Superior temporal gyrus (tissue), 1 donor: Measurements from ENCODE around the gene CSPG4.
A peak's percentile ranks its signal among the peaks of the same experiment; 100 is the strongest.
"Not testable (repeated sequence)": the region's sequence is repeated elsewhere in the genome, so short reads cannot be mapped to it uniquely, and the experiment has no call there.

Experiments used
- DNase-seq: peaks from one replicate; pipeline ENCODE4 v3.0.0-alpha.2; 2016; ENCODE audit errors: extremely low spot score

The CSPG4 gene

DNA sequence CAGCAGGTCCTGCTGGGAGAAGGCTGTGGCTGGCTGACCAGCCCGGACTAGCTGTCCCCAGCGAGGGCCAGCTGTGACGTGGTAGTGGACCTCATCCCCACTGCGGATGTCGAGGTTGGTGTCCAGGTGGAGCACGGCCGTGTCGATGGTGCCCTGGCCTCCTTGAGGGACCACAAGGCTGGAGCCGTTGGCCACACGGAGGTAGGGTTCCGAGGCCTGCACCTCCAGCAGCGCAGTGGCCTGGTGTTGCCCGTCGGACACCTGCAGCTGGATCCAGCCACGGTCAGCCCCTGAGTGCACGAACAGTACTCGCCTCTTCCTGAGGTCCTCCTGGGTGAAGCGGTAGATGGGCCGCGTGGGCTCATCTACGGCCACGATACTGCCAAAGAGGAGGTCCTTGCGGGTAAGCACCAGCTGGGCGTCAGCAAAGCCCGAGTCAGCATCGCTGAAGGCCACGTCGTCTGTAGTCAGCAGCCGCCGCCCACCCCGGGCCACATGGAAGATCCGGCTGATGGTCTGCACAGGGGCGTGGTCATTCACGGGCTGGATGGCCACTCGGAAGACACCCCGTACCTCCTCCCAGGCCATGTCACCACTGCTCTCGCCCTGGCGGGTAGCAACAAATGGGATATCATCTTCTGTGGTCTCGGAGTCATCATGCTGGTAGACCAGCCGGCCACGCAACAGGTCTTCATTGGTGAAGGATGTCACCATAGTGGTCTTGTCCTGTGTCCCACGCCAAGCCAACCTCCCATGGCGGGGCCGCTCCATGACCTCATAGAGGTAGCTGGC, 25.0 kb downstream of the CSPG4 start:
- DNase-seq: no peak

GRCh38 chr15:75686212-75686642, 26.4 kb downstream of the CSPG4 start:
- peak; percentile 37 for DNase-seq

- DNase-seq: no peak
Observed at GRCh38 chr15:75685195-75685594, 27.5 kb downstream of the CSPG4 start.

DNA sequence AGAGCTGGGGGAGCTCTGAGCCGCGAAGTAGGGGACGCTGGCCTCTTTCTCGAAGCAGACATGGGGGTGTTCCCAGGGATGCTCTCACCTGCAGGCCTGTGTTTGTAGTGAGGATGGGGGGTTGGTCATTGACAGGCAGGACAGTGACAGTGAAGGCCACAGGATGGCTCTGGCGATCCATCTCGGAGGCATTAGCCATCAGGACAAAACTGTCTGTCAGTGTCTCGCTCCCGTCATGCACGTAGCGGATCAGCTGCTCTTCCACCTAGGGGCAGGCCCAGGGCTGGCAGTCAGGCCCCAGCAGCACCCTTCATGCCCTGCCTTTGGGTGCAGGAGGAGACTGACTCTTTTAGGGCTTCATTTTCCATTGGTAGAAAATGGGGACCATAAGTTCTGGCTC, 28.0 kb downstream of the CSPG4 start:
- DNase-seq: no peak

DNA sequence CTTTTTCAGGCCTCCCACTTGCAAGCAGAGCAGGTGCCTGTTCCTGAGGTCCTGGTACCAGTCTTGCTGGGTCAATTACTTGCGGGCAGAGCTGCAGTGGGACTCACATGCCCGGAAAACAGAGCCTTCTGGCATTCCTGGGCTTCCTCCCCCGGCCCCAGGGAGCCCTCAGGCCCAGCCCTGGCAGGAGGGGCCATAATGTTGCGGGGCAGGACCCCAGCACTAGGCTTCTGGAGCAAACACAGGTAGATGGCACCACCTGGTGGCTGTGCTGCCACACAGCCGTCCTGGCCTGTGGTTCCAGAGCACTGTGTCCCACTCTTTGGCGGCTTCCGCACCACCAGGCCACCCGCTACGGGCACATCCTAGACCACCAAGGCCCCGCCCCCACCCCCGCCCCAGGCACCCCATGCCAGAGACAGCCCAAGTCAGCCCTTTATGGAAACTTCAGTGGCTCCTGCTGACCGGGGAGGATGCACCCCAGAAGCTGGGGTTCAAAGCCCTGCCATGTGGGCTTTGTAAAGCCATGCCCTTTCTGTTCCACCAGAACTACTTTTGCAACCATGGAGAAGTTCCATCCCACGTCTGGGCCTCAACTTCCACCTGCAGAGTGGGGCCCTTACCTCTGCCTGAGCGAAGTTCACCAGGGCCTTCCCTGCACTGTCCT, 28.9 kb downstream of the CSPG4 start:
- DNase-seq: peak; percentile 67

DNA sequence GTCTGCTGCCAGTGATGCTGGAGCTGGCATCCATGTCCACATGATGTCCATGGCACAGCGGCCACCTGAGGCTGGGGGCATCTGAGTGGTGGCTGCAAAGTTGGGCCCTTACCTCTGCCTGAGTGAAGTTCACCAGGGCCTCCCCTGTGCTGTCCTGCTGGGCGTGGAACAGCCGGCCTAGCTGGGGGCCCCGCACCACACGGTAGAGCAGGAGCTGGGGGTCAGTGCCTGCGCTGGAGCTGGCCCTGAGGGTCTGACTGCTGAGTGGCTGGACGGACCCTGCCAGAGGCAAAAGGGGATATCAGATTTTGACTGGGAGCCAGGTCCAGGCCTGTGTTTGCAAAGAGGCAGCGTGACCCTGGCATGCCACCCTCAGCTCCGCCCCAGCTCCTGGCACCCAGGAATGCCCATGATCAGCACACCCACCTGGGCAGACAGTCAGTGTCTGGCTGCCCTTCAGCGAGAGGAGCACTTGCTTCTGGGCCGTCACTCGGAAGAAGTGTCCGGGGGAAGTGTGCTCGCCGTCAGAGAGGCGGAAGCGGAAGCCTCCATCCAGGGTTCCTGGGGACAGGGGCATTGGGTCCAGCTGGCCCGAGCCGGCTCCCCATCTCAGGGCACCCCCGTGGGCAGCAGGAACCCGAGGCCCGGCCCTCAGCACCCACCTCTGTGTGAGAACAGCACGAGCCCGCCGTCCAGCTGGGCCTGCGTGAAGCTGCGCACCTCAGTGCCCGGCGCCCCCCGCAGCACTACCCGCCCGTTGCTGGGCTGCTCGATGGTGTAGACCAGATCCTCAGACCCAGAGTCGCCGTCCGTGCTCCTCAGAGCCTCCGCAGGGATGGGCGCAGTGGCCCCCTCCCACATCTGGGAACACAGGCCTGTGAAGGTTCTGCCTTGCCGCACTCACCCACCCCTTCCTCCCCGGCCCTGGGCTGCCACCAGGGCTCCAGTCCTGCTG, 30.2 kb downstream of the CSPG4 start:
- DNase-seq: no peak

- no peak for DNase-seq
Observed at GRCh38 chr15:75680007-75680789, 32.5 kb downstream of the CSPG4 start.

DNA sequence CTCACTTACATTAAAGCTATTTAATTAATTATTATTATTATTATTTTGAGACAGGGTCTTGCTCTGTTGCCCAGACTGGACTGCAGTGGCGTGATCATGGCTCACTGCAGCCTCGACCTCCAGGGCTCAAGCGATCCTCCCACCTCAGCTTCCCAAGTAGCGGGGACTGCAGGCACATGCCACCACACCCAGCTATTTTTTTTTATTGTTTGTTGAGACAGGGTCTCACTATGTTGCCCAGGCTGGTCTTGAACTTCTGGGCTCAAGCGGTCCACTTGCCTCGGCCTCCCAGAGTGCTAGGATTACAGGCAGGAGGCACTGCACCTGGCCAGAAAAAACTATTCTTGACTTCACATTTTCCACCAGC, 34.3 kb downstream of the CSPG4 start:
- DNase-seq: not testable (repeated sequence)

GRCh38 chr15:75677465-75678323, 35.0 kb downstream of the CSPG4 start:
- no peak for DNase-seq

- DNase-seq: no peak
Observed at GRCh38 chr15:75676688-75677464, 35.8 kb downstream of the CSPG4 start.

DNA sequence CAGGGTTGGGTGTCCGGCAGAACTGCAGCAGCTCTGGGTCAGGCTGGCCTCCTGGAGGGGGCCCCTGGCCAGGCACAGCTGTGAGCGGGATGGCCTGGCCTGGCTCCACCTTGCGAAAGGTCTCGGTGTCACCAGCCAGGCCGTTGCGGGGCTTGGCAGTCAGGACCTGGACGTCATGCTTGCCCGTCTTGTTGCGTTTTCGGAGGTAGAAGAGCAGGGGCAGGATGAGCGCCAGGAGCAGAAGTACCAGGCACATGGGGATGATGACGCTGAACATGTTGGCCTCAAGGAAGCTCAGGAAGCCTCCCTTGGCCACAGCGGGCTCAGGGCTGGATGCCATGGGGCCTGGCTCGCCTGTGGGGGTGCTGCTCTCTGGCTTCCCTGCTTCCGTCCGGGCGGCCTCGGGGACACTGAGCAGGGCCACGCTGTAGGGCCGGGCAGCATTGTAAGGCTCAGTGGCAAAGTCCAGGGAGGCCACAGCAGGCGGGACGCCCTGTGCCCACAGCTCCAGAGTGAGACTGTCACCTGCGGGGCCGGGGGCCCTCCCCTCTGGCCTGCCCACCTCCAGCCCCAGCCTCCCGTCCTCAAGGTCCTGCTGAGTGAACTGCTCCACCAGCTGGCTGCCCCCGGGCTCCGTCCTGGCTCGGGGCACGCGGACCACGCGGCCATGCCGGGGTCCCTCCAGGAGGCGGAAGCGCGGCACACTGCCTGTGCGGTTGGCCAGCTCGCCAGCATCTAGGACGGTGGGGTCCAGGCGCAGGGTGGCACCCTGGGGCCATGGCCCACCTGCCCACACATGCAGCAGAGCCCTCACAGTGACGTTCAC, 36.9 kb downstream of the CSPG4 start:
- DNase-seq: no peak

DNA sequence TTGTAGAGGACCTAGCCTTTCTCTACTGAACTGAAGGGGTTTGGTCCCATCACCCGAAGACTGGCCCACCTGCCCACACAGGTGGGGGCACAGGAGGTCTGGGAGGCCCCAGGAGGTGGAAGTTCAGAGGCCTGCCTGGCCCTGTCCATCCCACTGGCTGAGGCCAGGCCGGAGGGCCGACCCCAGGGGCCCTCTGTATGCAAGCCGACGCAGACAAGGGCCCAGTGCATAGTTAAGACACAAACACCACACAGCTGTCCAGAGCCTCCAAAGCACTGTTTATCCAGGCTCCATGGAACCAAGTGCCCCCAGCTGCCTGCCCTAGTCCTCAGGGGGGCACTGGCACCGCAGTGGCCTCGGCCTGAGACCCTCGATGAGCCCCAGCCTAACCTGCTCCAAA, 38.3 kb downstream of the CSPG4 start:
- no peak for DNase-seq

DNA sequence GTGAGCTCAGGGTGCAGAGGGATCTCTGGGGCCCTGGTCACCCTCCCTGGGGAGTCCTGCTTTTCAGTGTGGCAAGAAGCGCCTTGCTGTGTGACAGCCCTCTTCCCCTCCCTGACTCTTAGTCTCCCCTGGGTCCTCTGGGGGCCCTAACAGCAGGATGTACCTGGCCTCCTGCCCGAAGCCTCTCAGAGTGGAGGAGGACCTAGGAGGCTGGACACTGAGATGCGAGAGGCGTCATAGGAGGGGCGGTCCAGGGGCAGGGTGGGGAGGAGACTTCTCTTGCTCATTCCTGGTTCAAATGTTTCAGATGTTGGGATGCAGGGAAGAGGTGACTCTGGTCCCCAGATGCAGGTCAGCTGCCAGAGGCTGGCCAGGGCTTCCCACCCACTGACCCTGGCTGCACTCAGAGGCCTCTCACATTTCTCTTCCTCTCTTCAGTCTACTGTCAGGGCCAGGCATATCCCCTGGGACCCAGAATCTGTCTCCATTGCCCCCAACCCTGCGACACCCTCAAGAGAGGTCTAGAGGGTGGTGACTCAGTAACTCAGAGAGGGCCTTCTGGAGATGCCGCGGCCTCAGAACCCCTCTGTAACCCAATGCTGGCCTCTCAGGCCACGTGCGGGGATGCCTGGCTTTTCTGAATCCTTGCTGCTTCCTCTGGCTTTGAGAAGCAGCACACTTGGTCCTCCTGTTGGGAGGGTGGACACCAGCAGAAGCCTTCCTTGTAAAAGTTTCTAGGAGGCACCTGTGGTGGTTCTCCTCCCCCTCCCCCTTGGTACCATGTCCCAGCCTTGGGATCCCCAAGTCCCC, 39.0 kb downstream of the CSPG4 start:
- no peak for DNase-seq

DNA sequence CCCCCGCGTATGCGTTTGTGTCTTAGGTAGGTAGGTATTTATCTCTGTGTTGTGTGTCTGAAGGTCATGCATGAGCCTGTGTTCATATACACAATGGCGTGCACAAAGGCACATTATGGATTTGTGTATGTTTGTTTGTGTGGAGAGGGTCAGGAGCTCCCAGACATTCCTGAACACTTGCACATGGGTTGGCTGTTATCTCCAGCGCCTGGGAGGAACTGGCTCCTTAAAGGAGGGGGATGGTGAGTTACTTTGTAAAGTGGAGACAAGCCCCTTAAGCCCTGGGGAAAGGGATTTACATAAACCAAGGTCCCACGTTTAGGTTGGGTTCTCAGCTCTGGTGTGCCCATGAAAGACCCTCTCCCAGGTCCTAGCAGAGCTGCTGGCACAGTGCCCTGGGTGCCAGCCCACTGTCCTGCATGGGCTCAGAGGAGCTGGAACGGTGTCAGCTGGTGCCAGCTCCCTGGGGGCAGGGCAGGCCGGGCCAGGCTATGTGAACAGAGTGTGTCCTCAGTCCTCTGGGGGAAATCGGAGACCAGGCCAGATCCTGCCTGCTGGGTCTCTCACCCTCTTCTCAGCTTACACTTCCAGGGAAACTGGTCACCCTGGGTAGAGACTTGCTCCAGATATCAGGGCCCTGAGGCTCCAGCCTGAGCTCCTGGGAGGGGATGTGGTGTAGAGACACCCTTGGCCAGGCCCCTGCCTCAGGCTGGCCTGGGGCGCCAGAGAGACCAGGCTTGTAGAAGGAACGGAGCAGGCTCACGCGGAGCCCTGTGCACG, 39.8 kb downstream of the CSPG4 start:
- no peak for DNase-seq

- DNase-seq: no peak
Observed at GRCh38 chr15:75671730-75672602, 40.7 kb downstream of the CSPG4 start.

- no peak for DNase-seq
Observed at GRCh38 chr15:75669879-75670212, 42.8 kb downstream of the CSPG4 start.
